GM11168 (cell line): ENCODE data around the gene CDKN1A.

Source experiments
- in situ Hi-C: fragments of 300-500 bp; cut with MboI; formaldehyde crosslinking; loops from one replicate; pipeline ENCODE4 v1.12.0; 2022; ENCODE audit warnings: low sequenced_read_pairs; ENCODE audit not compliant: unreplicated experiment

Gene CDKN1A

DNA sequence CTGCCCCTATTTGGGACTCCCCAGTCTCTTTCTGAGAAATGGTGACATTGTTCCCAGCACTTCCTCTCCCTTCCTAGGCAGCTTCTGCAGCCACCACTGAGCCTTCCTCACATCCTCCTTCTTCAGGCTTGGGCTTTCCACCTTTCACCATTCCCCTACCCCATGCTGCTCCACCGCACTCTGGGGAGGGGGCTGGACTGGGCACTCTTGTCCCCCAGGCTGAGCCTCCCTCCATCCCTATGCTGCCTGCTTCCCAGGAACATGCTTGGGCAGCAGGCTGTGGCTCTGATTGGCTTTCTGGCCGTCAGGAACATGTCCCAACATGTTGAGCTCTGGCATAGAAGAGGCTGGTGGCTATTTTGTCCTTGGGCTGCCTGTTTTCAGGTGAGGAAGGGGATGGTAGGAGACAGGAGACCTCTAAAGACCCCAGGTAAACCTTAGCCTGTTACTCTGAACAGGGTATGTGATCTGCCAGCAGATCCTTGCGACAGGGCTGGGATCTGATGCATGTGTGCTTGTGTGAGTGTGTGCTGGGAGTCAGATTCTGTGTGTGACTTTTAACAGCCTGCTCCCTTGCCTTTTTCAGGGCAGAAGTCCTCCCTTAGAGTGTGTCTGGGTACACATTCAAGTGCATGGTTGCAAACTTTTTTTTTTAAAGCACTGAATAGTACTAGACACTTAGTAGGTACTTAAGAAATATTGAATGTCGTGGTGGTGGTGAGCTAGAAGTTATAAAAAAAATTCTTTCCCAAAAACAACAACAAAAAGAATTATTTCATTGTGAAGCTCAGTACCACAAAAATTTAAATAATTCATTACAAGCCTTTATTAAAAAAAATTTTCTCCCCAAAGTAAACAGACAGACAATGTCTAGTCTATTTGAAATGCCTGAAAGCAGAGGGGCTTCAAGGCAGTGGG is 2.1 kb upstream of the CDKN1A start:
- in situ Hi-C loops: no loop called here

DNA sequence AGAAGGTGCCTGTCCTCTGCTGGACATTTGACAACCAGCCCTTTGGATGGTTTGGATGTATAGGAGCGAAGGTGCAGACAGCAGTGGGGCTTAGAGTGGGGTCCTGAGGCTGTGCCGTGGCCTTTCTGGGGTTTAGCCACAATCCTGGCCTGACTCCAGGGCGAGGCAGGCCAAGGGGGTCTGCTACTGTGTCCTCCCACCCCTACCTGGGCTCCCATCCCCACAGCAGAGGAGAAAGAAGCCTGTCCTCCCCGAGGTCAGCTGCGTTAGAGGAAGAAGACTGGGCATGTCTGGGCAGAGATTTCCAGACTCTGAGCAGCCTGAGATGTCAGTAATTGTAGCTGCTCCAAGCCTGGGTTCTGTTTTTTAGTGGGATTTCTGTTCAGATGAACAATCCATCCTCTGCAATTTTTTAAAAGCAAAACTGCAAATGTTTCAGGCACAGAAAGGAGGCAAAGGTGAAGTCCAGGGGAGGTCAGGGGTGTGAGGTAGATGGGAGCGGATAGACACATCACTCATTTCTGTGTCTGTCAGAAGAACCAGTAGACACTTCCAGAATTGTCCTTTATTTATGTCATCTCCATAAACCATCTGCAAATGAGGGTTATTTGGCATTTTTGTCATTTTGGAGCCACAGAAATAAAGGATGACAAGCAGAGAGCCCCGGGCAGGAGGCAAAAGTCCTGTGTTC is 1.3 kb upstream of the CDKN1A start:
- in situ Hi-C loops: no loop called here

DNA sequence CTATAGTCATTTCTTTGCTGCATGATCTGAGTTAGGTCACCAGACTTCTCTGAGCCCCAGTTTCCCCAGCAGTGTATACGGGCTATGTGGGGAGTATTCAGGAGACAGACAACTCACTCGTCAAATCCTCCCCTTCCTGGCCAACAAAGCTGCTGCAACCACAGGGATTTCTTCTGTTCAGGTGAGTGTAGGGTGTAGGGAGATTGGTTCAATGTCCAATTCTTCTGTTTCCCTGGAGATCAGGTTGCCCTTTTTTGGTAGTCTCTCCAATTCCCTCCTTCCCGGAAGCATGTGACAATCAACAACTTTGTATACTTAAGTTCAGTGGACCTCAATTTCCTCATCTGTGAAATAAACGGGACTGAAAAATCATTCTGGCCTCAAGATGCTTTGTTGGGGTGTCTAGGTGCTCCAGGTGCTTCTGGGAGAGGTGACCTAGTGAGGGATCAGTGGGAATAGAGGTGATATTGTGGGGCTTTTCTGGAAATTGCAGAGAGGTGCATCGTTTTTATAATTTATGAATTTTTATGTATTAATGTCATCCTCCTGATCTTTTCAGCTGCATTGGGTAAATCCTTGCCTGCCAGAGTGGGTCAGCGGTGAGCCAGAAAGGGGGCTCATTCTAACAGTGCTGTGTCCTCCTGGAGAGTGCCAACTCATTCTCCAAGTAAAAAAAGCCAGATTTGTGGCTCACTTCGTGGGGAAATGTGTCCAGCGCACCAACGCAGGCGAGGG is 594 bp upstream of the CDKN1A start:
- in situ Hi-C loops: no loop called here

DNA sequence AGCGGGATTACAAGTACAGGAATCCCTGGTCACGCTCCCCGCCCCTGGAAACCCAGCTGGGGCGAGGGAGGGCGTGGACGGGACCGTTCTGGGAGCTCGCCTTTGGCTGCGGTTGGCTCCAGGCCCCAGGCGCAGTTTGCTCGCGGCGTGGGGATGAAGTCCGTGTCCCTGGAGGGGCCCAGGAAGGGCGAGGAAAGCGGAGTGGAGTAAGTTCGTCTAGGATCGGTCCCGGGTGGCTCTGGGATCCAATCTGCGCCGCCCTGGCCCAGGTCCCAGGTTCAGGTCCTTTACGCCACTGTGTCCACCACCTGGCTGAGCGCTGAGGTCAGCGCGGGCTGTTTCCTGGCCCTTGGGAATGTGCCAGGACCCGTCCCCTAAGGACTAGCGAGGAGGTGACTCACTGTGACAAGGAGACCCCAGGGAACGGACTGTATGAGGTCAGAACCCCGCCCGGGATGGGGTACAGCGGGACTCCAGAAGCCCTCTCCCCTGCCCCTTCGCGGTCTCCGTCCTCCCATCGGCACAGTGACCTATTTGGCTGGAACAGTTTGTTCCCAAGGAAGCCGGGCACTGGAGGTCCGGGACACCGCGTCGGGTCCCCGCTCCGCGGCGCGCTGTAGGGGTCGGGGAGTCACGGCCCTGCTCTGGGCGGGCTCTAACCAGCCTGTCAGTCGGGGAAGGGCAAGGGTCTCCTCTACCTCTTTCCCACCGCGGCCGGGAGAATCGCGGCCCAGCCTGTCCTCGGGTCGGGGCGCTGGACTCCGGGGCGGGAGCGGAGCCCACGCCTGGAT is 724 bp downstream of the CDKN1A start:
- in situ Hi-C loops: no loop called here

DNA sequence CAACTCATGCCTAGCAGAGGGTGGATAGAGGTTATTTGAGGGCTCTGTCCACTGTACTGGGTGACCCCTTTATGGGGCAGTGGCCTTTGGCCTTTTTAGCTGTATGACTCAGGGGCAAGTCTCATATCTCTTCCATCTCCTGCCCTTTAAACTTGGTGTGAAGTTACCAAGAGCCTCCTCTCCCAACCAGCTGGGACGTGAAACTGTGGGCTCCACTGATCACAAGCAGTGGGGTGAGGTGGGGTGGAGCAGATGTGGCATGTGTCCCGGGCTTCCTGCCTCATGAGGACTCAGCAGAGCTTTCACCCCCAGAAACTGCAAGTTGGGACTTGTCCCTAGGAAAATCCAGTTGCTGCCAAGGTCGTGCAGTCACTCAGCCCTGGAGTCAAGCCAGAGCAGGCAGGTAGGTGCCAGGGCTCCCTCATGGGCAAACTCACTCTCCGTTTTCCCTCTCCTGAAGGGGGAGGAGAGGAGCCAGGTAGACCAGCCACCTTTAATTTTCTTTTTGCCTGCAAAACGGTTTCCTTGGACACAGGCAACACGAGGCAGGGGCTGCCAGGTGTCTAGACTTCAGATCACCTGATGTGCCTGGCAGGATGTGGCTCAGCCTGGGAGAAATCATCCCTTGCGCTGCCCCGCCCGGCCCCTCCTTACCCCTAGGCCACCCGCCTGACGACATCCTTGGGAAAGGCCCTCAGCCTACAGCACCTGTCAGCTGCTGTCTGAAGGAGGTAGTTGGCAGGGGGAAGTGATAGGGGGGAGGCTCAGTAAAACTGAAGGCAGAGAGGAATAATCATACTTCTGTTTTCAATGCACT is 4.0 kb downstream of the CDKN1A start:
- in situ Hi-C loops: no loop called here

DNA sequence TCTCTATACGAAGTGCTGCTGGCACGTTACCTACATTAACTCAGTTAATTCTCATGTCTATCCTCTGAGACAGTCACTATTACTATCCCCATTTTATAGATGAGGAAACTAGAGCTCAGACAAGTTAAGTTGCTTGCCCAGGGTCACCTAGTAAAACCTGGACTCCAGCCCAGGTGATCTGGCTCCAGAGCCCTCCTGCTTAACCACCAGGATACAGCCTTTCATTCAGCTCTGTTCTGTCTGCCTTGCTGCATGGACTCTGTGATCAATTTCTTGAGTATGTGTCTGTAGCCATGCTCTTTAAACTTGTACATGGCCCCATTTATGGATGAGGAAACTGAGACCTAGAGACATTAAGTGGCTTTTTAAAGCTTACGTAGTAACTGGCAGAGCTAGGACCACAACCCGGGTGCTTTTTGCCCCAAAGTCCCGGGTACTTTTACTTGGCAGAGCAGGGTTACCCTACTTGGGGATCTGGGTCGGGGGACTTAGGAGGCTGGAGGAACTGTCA is 4.7 kb downstream of the CDKN1A start:
- in situ Hi-C loops: no loop called here

DNA sequence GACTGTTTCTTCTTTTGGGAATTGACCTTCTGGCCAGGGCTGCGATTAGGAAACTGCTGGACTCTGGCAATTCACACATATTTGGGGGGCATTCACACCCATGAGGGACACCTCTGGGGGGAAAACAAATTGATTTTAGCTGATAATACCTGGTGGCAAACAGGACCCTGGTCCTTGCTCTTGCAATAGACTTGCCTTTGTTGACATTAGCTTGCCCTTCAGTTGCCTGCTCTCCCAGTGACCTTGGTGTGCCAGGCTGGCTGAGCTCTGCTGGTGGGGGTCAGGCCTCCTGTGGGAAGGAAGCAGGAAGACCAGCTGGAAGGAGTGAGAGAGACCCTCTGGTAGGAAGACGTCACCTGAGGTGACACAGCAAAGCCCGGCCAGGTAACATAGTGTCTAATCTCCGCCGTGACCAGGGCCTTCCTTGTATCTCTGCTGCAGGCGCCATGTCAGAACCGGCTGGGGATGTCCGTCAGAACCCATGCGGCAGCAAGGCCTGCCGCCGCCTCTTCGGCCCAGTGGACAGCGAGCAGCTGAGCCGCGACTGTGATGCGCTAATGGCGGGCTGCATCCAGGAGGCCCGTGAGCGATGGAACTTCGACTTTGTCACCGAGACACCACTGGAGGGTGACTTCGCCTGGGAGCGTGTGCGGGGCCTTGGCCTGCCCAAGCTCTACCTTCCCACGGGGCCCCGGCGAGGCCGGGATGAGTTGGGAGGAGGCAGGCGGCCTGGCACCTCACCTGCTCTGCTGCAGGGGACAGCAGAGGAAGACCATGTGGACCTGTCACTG is 5.3 kb downstream of the CDKN1A start:
- in situ Hi-C loops: no loop called here

DNA sequence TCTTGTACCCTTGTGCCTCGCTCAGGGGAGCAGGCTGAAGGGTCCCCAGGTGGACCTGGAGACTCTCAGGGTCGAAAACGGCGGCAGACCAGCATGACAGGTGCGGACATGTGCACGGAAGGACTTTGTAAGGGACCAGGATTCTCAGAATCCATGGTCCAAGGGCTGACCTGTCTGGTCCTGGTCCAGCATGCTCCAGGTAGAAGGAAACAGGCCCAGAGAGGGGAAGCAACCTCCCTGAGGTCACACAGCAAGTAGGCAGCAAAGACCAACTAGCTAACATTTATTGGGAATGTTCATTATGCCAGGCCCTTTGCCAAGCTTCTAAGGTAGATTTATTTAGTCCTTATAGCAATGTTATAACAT is 5.9 kb downstream of the CDKN1A start:
- in situ Hi-C loops: no loop called here

DNA sequence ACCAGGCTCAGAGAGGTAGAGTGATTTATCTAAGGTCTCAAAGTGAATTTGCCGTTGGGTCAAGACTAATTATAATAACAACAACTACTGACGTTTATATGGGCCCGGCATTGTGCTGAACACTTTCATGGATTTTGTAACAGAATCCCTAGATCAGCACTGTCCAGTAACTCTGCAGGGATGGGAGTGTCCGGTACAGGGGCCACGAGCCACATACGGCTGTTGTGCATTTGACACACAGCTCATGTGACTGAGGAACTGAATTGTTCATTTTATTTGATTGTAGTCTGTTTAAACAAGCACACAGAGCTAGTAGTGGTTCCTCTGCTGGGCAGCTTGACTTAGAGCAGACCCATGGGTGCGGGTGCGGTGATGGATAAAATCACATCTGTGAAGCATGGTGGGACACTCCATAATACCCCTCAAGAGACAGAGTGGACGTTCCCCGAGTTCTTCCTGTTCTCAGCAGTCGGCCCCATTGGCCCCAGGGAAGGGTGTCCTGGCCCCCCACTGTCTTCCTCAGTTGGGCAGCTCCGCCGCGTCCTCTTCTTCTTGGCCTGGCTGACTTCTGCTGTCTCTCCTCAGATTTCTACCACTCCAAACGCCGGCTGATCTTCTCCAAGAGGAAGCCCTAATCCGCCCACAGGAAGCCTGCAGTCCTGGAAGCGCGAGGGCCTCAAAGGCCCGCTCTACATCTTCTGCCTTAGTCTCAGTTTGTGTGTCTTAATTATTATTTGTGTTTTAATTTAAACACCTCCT is 6.8 kb downstream of the CDKN1A start:
- in situ Hi-C loops: no loop called here

DNA sequence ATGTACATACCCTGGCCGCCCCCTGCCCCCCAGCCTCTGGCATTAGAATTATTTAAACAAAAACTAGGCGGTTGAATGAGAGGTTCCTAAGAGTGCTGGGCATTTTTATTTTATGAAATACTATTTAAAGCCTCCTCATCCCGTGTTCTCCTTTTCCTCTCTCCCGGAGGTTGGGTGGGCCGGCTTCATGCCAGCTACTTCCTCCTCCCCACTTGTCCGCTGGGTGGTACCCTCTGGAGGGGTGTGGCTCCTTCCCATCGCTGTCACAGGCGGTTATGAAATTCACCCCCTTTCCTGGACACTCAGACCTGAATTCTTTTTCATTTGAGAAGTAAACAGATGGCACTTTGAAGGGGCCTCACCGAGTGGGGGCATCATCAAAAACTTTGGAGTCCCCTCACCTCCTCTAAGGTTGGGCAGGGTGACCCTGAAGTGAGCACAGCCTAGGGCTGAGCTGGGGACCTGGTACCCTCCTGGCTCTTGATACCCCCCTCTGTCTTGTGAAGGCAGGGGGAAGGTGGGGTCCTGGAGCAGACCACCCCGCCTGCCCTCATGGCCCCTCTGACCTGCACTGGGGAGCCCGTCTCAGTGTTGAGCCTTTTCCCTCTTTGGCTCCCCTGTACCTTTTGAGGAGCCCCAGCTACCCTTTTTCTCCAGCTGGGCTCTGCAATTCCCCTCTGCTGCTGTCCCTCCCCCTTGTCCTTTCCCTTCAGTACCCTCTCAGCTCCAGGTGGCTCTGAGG is 7.6 kb downstream of the CDKN1A start:
- in situ Hi-C loops: no loop called here

DNA sequence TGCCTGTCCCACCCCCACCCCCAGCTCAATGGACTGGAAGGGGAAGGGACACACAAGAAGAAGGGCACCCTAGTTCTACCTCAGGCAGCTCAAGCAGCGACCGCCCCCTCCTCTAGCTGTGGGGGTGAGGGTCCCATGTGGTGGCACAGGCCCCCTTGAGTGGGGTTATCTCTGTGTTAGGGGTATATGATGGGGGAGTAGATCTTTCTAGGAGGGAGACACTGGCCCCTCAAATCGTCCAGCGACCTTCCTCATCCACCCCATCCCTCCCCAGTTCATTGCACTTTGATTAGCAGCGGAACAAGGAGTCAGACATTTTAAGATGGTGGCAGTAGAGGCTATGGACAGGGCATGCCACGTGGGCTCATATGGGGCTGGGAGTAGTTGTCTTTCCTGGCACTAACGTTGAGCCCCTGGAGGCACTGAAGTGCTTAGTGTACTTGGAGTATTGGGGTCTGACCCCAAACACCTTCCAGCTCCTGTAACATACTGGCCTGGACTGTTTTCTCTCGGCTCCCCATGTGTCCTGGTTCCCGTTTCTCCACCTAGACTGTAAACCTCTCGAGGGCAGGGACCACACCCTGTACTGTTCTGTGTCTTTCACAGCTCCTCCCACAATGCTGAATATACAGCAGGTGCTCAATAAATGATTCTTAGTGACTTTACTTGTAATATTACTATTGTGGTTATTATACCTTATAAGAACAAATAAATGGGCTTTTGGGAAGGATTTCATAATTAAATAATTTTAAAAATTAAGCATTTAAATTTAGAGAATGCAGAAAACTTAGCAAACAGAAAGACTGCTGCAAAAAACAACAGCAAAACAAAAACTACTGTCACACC is 8.4 kb downstream of the CDKN1A start:
- in situ Hi-C loops: no loop called here

DNA sequence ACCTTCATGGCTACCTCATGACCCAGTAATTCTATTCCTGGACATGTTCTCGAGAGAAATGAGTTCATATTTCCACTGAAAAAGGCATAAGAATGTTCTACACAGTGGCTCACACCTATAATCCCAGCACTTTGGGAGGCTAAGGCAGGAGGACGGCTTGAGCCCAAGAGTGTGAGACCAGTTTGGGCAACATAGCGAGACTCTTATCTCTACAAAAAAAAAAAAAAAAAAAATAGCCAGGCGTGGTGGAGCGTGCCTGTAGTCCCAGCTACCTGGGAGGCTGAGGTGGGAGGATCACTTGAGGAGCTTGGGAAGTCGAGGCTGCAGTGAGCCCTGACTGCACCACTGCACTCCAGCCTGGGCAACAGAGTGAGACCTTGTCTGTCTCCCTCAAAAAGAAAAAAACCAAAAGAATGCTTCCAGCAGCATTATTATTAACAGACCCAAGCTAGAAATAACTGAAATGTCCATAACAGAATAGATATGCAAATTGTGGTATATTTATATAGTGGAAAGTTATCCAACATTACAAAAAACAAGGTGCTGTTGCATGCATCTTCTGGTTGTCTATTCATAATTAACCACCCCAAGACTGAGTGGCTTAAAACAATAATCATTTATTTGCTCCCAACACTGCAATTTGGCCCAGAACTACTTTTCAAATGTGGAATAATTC is 9.7 kb downstream of the CDKN1A start:
- in situ Hi-C loops: no loop called here

DNA sequence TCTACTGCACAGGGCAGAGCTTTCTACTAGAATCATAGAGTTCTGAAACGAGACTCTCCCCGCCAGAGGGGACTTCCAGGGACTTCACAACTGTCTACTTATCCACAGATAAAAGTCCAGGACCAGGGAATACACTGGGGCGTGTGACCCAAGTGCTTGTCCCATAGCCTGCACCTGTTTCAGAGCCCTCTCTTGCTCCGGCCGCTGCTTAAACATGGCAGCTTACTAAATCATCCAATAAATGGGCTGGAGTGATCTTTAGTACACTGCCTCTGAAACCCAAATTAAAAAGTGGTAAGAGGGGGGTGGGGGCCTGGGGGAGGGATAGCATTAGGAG is 10.2 kb downstream of the CDKN1A start:
- in situ Hi-C loops: no loop called here

DNA sequence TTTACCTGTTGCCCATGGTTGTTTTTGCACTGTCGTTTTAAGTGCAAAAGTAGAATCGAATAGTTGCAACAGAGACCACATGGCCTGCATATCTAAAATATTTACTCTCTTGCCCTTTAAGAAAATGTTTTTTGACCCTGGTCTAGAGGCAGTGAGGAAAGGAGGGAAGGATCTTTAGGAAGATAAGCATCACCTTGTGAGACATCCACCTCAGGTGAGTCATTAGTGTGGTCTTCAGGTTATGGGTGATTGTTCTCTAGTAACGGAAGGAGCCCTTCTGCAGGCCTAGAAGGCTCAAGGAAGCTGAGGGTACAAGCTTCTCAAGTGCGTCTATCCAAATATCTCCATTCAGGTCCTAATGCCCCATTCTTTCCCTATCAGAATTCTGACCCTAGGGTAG is 12.5 kb downstream of the CDKN1A start:
- in situ Hi-C loops: loop anchor here (5.0 kb wide), 1 partner anchor 69 kb away; no protein-coding TSS in a partner anchor

DNA sequence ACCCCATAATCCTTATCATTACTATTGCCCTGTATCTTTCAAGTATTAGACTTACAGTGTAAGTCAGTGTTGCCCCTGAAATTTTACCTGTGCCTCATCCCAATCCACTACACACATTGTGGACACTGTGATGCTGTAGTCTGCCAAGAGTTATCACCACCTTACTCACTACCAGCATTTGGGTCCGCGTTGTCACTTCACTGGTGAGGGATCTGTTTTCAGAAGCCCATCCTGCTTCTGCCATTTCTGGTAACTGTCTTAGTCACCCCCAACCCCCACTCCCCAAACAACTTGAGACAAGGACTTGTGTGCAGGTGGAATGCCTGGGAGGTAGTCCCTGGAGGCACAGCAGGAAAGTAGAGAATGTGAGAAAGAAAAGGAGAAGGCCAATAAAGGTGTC is 13.1 kb downstream of the CDKN1A start:
- in situ Hi-C loops: loop anchor here (5.0 kb wide), 1 partner anchor 69 kb away; no protein-coding TSS in a partner anchor

DNA sequence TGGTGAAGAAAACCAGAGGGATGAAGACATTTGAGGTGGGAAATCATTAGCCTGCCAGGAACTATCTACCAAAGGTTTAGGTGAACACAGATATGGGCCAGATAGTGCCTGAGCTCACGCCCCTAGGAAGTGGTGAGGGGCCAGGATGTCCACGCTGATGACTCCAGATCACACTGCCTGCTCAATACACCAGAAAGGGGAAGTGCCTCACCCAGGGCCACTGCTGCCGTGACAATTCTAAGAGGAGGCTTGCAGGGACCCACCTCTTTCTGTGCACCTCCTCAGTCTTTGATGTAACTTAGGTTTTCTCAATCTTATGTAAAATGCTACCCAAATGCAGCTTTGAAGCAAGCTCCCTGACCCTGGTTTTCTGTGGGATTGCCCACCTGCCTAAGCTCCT is 13.7 kb downstream of the CDKN1A start:
- in situ Hi-C loops: loop anchor here (5.0 kb wide), 1 partner anchor 70 kb away; no protein-coding TSS in a partner anchor
